Measurements from ENCODE around the gene ADGRG3.
A peak's percentile ranks its signal among the peaks of the same experiment; 100 is the strongest.

Gene ADGRG3

GRCh38 chr16:57734925-57735754 lies 67.0 kb downstream of the ADGRG3 start:
- peak; percentile 91 to 94 (median 93) for DNase-seq (ENCODE audit: low read depth in 3 of 3, low spot score in 1 of 3)

GRCh38 chr16:57735755-57736418 lies 67.8 kb downstream of the ADGRG3 start, which contains the start of gene KATNB1:
Gene KATNB1, plus strand, starts transcription at chr16:57735770. Its CDS starts 1,474 bp downstream, at chr16:57737244.
- no peak for DNase-seq (ENCODE audit: low read depth in 3 of 3, low spot score in 1 of 3)

DNA sequence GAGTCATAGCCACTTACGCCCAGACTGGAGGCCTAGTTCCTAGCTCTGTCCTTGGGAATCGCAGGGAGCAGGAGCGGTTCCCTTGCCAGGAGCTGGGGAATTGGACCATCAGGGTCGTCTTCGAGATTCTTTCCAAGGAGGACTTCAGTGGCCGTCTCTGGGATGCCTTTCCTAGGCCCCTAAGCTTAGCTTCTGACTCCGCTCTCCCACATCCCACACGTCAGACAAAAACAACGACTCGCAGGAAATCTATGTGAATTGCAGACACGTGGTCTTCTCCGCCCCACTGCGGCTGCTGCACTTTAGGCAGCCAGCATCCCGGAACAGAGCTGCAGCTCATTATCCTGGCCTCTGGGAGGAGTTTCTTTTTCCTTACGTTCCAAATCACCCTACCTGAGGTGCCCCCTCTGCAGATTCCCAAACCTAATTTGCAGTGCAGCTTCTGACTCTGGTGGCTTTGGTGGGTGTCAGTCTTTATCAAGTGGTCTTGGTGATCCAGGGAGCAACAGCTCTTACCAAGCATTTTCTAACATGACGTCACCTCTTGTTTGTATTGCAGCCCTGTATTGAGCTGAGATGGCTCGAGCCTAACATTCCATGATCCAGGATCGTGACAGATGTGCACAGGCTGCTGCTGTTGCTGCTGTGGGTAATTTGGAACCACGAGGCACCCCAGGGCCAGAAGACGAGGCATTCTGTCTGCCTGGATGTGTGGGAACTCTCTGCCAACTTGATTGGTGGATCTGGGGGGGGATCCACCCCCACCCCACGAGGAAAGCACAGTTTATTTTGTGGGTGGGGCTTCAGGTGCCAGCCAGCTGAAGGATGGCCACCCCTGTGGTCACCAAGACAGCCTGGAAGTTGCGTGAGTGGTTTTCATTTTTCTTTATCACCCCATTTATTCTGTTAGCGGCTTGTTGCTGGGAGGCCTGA lies 68.6 kb downstream of the ADGRG3 start:
- DNase-seq (ENCODE audit: low read depth in 3 of 3, low spot score in 1 of 3): no peak

DNA sequence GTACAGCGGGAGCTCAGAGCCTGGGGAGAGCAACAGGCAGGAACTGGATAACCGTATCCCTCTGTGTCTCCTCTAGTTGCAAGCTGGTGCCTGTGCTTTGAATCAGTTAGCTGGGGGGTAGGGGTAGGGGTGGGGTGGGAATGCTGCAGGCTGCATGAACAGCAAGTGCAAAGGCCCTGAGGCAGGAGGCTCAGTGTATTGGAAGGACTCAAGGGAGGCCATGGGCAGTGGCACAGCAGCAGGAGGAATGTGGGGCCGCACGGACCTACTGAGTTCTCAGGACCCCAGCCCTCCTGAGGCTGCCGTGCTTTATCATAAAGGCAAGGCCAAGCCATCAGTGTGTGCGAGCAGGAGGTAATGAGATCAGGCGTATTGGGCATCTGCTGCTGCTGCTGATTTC lies 70.7 kb downstream of the ADGRG3 start:
- DNase-seq (ENCODE audit: low read depth in 3 of 3, low spot score in 1 of 3): no peak

All from stimulated activated CD4-positive, alpha-beta T cell treated with anti-CD3 and anti-CD28 coated beads, TNF-alpha, amount 100 ng/mL, for 1 hour (primary cell).